Measurements from ENCODE around the gene ISCA2.

Gene ISCA2

DNA sequence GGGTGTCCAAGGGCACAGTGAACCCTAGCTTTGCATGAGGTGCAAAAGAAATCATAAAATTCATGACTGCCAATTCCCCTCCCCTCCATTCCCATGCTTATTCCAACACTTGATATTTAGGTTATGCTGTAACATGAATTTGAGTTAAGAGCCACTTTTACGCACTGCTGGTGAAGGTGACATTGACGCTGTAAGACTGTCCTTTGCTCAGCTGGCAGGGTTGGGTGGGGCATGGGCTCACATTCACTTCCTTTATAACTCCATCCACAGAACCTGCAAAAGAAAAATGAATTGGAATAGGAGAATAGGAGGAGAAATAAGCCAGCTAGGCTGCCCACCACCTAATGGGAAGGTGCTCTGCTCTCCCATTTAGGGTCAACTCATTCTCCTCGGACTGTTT is 7.4 kb upstream of the ISCA2 start:
- no peak for DNase-seq

DNA sequence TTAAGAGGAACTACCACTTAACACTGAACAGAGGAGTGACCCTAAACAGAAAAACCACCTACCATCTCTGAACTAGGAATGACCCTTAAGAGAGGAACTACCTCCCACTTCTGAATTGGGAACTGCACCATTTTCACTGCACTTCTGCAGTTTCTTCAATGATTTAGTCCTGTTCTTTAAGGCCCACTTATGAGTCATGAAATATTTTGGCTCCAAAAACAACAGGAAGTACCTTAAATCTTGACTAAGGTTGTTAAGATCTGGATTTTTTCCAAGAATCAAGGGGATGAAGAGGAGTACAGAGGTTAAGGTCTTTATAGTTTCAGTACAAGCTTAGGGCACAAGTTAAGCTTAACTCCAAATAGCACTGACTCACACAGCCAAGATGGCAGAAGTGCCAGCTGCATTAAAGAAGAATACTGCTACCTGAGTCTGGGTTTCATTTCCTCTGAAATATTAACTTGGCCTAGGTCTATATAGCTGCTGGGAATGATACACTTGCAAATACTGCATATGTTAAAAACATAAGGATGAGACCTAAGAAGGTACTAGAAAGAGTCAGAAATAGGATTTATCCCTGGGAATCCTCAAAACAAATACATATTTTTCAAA is 4.7 kb upstream of the ISCA2 start:
- no peak for DNase-seq

DNA sequence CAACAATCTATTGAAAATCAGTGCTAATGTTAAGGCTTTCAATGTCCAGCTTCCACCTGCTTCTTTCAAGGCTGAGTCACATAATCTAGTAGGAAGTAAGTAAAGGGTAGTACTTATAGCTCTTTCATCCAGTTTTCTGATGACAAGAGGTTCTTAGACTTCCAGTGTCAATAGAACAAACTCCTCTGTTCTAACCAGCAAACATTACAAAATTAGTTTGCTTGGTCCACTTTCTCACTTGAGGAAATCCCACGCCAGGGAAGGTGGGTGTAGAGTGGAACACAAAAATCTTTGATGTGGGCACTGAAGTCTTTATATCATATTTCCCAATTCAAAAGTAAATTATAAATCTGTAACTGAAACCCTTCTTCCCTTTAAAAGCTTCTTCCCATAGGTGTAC is 3.1 kb upstream of the ISCA2 start:
- no peak for DNase-seq

DNA sequence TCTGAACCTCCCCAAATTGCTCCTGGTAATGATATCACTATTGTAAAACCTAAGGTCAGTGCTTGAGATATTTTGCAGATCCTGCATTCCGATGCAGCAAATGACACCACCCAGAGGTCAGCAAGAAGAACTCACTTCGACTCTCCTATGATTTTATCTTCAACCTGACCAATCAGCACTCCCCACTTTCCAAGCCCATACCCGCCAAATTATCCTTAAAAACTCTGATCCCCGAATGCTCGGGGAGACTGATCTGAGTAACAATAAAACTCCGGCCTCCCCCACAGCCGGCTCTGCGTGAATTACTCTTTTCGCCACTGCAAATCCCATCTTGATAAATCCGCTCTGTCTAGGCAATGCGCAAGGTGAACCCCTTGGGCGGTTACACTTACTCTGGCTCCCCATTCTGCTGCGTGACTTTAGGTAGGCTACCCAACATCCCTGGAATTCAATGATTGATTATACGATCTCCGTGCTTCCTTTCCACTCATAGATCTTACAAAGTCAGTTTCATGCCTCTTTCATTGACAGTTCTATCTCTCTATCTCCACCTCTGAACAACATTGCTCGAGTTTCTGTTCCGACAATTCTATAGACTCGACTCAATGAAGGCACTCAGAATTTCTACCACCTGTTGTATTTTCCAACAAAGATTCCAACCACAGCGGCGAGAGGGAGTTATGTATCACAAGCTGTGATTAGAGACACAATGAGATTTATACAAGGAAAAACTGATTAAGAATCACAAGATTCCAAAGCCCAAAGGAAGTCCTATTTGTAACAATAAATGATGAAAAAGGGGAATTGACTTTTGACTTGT is 1.4 kb upstream of the ISCA2 start:
- no peak for DNase-seq

DNA sequence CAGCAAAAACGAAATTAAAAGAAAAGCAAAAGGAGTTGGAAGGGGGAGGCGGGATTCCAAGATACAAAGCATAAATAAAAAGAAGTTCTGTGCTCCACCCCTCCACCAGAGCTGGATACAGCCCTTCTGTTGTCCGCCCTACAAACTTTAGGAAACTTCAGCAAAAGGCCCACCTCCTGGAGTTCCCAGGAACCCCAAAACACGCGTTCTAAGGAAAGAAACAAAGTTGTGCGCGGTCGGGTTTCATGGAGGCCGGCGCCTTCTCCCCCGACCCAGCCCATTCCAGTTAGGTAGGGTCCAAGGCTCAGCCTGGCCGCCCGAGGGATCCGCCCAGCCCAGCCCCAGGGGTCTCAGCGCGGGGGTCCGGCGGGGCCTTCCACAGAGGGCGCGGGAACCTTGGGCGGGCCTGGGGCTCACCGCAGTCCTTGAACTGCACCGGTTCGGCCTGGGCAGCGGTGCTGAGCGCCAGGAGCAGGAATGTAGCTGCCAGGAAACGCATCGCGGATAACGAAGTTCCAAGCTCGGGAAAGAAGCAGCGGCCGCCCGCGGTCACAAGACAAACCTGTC is 706 bp upstream of the ISCA2 start, which contains the start of gene NPC2:
NPC2 (minus strand) TSS at position 530 of the 567 bp plus-strand sequence; CDS start at position 499, 31 bp downstream.
- DNase-seq: no peak

DNA sequence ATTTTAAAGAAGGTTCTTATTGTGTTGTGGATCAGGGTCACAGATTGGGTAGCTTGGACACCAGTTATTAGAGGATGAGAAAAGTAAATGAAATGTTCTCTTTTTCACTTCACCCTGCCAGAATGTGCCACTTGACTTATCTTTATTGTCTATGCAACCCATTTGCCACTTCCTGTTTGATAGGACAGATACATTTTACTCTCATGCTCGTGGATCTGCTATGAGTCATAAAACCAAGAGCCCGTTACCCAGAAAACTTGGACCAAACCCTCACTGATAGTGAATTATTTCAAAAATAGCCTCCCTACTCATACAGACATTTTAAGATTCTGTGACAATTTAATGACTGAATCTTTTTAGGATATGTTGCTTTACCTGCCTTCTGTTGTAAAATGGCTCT is 1.8 kb downstream of the ISCA2 start:
- no peak for DNase-seq

DNA sequence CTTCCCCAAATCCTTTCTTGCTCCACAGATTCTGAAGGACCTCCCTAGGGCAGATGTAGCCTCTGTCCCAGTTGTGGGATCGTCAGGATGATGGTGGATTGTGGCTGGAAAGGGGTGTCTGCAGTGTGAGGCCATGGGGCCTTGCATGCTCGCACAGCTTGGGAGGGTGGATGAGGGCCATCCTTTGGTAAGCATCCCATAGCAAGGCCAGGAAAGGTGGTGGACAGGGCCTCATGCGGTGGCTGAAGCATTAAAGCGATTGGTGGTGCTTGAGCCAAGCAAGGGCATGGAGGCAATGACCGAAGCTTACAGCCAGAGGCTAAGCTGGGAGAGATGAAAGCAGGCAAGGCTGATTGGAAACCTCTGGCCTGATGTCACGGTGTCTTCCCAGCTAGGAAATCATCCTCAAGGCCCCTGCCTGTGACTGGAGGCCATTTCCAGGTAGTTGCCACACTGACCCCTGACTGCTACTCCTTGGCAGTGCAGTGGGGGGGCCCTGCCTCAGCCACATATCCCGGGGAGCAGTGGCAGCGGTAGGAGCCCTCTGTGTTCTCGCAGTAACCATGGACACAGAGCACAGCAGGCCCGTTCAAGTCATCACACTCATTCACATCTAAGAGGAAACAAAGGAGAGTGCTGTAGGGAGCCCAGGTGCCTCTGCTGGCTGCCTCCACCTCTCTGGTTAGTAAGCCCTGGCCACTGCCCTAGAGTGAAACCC is 7.0 kb downstream of the ISCA2 start:
- no peak for DNase-seq

DNA sequence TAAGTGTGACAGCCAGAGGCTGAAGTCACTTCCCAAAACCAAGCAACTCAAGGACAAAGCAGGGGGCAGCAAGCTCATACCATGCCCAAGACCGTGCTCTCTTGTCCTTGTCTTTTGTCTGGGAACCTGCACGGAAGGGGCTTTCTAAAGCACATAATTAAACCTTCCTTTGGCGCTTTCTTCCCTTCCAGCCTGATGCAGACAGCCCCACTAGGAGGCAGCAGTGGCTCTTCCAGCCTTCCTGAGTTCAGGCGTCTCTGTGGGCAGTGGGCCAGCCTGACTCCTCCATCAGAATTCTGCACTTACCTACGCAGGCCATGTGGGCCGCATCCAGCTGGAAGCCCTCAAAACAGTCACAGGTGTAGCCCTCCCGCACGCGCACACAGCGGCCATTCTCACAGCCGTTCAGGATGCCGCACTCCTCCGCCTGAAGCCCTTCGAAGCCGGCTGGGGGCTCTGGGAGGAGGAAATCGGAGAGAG is 7.6 kb downstream of the ISCA2 start:
- peak; percentile 52 to 55 for DNase-seq

DNA sequence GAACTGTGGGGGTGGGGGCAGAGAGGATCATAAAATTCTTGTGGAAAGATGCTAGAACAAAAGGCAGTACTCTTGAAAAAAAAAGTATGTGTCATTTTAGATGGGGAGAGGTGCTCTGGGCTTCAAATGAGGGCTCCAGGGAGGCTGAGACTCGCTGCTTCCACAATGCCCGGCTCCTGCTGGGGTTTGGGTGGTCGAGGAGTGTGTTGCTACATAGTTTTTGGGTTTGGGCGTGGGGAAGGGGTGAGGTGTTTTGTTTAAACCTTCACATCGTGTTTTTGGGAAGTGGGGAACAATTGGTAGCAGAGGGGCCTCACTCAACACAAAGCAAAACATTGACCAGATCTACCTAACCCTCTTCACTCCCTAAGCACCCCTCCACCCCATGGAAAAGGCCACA is 8.1 kb downstream of the ISCA2 start:
- no peak for DNase-seq

DNA sequence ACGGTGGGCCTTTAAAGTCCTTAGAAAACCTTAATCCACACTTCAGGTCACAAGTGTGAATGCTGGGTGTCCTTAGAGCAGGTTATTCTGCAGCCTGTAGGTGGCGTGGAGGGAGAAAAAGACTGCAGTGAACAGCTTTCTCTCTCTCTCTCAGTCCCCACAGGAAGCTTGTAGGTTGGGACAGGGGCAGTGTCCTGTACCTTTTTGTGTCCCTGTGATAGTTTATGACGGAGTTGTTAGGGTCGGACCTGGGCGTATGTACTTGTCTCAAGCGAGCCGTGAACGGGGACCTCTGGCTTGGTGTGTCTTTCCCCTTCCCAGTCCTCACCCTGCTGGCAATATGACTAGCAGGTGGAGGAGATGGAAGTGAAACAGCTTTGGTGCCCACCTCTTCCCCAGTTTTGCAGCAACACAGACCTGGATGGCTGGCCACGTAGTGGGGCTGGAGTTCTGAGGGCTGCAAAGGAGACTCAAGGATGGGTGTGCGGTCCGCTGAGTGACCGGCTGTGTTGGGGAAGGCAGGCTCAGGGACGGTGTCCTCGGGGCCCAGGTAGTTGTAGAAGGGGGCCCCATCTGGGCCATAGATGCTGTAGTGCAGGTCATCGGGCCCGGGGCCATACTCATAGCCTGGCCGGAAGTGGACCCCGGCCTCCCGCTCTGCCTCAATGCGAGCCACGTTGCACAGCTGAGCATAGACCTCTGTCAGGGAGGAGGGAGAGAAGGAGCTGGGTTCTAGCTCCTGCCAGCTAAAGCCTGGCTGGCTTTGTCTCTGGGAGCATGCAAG is 8.9 kb downstream of the ISCA2 start:
- DNase-seq: peak in 1 of 2 experiments; percentile 10

DNA sequence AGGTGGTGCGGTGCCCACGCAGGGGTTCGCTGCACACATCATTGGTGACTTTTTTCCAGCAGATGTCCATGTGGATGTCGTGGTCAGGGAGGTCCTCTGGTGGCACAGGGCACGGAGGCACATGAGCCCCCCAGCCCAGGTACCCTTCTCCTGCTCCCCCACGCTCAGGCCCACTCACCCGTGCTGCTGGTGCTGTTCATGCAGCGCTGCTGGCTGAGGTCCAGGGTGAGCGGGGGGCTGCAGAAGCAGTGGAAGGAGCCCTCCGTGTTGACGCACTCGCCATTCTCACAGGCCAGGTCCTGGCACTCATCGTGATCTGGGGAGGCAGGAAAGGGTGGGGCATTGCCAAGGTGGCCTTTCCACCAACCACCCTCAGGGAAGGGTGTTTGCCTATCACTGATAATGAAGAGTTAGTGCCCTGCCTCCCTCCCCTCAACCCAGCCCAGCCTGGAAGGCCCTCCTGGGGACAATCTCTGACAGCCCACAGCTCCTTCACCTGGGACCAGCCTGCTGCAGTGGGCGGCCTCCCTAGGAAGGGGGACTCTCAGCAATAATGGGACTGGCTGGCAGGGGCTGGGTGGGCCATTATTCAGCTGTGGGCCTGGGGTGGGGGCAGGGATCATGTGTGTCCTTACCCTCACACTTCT is 9.8 kb downstream of the ISCA2 start:
- no peak for DNase-seq

DNA sequence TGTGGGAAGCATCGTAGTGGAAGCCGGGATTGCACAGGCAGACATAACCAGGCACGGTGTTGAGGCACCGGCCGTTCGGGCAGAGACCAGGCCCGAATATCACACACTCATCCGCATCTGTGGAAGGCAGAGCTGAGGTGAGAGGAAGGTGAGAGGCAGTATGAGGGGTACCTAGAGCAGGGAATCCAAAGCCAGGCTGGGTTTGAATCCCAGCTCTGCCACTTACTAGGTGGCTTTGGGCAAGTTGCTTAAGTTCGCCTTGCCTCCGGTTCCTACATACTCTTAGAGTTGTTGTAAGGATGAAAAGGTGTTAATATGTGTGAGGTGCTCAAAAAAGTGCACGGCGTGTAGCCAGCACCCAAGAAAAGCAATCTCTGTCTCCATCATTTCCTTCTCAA is 10.4 kb downstream of the ISCA2 start:
- no peak for DNase-seq

DNA sequence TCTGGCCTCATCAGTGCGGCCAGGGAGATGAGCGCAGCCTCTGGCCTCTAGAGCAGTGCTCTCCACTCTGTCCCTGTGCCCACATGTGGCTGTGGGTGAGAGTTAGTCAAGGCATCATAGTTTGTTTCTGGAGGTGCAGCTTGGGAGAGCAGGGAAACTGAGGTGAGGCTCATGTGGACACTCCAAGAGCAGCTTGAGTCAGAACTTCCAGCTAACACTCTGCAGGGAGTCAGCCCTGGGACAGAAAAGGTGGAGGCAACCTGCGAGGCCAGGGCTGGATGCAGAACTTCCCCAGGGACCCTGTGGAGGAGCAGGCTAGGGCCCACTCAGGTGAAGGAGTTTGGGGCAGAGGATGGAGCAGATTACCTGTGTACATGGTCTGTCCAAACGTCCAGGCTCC is 10.8 kb downstream of the ISCA2 start:
- DNase-seq: no peak

DNA sequence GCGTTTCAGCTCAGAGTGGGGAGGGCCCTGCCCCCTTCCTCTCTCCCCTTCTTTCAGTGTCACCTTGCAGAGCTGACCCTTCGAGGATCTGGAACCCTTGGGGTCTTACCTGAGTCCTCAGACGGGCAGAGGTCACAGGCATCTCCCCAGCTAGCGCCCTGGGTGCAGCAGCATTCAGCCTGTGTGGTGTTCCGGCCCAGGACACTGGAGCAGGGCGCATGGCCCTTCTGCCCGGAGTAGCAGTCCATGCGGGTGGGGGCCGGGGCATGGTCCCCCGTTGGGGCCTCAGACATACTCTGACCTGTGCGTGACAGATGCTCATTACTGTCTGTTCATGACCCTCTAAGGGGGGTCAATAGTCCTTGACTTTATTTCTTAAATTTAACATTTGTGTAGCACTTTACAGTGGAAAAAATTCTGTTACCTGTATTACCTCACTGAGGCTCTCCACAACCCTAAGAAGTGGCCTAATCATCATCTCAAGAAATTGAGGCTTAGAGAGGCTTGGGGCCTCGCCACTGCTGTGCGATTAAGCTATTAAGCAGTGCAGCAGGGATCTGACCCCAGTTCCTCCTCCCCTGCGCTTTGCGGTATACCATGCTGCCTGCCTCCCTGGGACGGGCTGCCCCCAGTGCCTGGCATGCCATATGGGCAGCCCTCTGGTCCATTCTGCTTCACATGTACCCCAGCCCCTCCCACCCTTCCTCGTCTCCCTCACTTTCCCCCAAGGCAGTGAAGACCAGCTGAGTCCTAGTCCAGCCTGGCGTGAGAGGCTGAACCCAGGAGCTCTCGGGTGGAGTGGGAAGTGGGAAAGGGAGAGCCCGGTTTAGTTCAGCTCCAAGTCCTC is 11.5 kb downstream of the ISCA2 start:
- no peak for DNase-seq

DNA sequence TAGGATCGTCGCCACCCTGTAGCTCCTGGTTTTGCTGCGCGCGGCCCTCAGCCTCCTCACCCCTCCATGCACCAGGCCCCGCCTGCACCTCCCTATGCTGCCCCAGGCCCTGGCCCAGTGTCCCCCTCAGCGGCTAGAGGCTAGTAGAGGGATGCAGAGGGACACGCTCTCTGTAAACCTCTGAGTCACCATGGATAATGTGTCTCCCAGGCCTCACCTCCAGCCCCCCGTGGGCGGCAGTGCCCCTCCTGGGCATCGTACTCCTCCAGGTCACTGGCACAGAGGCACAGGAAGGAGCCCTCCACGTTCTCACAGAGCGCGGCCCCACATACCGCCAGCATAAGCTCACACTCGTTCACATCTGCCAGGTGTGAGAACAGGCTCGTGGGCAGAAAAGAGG is 12.3 kb downstream of the ISCA2 start:
- no peak for DNase-seq

DNA sequence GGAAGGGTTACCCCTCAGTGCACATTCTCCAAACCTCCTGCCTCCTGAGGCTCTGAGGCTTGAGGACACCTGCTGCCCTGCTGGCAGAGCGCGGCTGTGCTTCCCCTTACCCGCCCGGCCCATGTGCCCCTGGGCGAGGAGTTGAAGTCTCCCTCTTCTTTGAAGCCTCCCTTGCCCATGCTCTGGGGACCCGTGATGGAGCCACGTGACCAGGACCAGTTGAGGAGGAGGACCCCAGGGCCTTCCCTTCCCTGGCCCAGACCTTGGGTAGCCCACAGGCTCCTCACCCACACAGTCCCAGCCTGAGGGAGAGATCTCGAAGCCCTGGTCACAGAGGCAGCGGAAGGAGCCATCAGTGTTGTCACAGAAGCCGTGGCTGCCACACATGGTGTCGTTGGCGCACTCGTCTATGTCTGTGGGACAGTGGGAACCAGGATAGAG is 12.9 kb downstream of the ISCA2 start:
- DNase-seq: no peak

DNA sequence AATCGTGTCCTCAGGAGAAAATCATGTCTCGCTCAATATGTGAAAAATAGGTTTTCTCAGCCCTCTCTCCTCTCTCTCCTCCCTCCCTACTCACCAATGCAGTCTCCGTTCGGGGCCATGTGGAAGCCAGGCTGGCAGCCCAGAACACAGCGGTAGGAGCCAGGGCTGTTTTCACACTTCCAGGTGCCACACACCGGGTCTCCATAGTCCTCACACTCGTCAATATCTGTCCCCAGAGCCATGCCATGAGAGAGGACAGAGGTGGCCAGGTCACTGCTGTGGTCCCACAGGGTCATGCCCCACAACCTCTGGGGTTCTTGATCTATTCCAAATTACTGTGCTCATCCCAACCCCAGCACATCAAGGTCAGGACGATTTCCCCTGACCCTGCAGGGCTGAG is 13.5 kb downstream of the ISCA2 start:
- no peak for DNase-seq

DNA sequence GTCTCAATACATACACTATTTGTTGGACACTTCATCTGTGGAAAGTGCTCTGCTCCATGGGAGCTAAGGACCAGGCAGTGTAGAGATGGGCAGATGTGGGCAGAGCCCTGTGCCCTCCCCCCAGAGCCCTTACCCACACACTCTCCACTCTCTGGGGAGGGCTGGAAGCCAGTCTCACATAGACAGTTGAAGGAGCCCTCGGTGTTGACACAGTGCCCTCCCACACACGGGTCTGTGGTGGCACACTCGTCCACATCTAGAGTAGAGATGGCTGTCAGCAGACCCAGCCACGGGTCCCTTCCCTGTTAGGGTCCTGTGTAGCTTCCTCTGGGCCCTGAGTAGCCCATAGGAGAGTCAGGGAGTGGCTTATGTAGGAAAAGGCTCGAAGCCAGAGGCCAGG is 14.3 kb downstream of the ISCA2 start:
- DNase-seq: no peak

DNA sequence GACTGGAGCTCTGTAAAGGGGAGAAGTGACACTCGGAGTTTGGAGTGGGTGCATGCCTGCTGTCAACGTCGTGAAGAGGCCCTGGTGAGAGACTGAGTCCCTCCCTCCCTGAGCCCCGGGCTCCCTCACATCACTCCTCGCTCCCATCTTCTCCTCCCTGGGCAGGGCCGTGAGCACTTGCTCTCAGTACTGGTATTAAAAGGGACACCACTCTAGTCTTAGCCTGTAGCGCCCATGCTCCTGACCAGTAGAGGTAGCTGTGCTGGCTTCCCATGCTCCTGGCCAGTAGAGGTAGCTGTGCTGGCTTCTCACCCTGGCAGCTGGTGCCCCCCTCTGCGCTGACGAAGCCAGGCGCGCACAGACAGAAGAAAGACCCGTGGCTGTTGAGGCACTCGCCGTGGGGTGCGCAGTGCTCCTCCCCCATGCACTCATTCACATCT is 14.7 kb downstream of the ISCA2 start:
- DNase-seq: peak in 1 of 2 experiments; percentile 1

DNA sequence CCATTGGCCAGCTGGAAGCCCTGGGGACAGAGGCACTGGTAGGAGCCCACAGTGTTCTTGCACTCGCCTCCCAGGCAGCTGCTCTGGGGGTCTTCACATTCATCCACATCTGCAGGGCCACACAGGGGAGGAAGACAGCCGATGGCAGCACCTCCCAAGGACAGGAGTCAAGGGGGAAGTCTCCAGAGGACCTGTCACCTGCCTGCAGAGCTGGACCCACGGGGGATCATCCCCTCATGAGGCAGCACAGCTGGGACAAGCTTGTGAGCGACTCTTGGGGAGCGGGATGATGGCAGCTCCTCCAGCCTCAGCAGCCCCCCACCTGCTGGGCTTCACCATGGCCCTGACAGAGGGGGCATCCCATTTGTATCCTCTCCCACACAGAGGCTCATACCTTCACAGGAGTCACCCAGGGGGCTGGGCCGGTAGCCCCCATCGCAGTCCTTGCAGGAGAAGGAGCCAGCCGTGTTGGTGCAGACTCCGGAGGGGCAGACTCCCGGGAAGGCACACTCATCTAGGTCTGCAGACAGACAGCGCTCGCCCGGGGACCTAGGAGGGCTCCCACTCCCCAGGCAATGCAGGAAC is 15.4 kb downstream of the ISCA2 start:
- no peak for DNase-seq
